Aortic smooth muscle cell (primary cell): ENCODE measurements around the gene SPIN2B. TPM values are rescaled to one million over a fixed set of nuclear protein-coding genes. Genes with fewer than 3 reads are reported as not detected.

Experiments used
- total RNA-seq: library from RNA; depleted of rRNA; stranded (reverse); fragments of >200 nt; gene quantifications from 2 replicates; pipeline ENCODE4 v1.2.3, GENCODE V29; 2014

SPIN2B gene
- 10.6 and 12.2 TPM in 2 replicates for total RNA-seq

DNA sequence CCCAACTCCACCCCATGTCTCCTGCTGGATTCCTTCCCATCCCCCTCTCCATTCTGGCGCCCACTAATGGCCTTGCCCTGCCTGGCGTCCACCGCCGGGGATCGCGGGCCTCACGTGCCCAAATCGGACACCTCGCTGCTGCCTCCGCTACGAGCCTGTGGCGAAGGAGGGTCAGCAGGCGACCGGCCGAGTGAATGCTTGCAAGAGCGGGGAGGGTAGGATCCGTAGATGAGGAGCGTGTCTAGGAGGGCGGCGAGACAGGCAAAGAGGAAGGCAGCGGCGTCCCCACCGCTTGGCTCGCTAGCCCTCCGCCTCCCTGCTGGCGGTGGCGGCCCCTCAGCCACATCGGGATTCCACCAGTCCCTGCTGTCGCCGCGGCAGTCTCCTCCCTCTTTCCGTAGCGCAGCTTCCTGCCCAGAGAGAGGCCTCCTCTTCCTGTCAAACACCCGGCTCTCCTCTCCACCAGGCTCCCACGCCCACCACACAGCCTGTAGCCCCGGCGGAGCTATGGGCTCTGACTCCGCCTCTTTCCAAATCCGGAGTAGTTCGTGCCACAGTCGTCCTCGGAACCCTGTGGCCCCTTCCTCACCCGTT is at the start of gene SPIN2B:
SPIN2B (minus strand) TSS at position 387 of the 594 bp plus-strand sequence.

DNA sequence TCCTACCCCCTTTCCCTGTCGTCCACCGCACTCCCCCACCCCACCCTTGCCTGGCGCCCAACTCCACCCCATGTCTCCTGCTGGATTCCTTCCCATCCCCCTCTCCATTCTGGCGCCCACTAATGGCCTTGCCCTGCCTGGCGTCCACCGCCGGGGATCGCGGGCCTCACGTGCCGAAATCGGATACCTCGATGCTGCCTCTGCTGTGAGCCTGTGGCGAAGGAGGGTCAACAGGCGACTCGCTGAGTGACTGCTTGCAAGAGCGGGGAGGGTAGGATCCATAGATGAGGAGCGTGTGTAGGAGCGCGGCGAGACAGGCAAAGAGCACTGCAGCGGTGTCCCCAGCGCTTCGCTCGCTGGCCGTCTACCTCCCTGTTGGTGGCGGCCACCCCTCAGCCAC is 15.7 kb upstream of the SPIN2B start, which contains the start of gene SPIN2A:
SPIN2A (minus strand) TSS at position 325 of the 400 bp plus-strand sequence. CDS start 800 bp downstream, outside the sequence.

Other genes starting within 250 kb of the SPIN2B start
- gene SPIN3, start 126.0 kb downstream of the SPIN2B start, total RNA-seq: 8.3 and 9.1 TPM in 2 replicates
- 0.53 and 0.56 TPM in 2 replicates for gene SPIN2A, start 15.8 kb upstream of the SPIN2B start, total RNA-seq
- gene FAAH2, start 165.2 kb upstream of the SPIN2B start, total RNA-seq: 0.25 TPM in 1 of 2 replicates, not detected in the other